ENCODE results near the gene LOXL1.

The LOXL1 gene

DNA sequence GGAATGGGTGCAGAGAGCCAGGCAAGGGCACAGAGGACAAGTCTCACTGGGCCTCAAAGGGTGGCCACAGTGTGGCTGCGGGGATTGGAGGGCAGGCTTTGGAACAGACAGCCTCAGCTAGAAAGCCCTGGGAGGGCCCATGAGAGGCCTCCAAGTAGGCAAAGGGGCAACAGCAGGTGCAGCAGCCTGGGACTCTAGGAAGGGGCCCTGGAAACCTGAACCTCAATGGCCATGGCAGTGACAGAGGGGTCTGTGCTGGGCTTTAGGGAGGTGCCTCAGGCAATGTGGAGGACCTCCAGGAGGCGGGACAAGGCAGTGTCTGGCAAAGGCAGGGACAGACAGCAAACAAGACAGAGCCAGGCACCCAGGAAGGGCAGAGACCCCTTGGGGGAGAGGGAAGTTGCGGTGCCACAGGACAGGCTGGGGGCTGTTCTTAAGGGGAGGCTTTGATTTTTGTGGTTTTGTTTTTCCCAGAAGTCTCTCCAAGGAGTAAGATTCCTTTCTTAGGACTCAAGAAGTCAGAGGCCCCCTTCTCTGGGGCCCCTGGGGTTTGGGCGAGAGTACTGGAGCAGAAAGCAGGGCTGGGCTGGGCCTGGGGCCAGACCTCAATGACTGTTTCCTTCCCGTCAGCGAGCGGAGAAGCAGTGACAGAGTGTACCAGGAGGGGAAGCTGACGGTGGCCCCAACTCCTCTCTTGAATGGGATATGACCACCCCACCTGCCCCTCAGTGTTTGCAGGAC is 56.1 kb downstream of the LOXL1 start:
- DNase-seq = no peak

- no peak for DNase-seq
Measured at GRCh38 chr15:73983211-73983727, 57.0 kb downstream of the LOXL1 start.

DNA sequence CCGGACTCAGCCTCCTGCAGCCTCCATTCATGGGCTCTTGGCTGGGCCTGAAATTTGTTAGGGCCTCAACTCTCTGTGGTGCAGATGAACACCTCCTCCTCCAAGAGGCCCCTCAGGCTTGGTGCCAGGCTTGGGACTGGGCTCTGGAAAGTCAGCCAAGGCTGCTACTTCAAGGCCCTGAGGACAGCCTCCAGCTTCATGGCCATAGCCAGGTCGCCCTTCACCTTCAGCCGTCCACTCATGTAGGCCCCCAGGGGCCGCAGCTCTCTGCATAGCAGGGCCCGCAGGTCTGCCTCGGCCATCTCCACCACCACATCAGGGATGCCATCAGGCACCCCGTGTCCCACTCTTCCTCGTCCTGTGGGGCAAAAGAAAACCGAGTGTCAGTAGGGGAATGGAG is 57.5 kb downstream of the LOXL1 start:
- no peak for DNase-seq

DNA sequence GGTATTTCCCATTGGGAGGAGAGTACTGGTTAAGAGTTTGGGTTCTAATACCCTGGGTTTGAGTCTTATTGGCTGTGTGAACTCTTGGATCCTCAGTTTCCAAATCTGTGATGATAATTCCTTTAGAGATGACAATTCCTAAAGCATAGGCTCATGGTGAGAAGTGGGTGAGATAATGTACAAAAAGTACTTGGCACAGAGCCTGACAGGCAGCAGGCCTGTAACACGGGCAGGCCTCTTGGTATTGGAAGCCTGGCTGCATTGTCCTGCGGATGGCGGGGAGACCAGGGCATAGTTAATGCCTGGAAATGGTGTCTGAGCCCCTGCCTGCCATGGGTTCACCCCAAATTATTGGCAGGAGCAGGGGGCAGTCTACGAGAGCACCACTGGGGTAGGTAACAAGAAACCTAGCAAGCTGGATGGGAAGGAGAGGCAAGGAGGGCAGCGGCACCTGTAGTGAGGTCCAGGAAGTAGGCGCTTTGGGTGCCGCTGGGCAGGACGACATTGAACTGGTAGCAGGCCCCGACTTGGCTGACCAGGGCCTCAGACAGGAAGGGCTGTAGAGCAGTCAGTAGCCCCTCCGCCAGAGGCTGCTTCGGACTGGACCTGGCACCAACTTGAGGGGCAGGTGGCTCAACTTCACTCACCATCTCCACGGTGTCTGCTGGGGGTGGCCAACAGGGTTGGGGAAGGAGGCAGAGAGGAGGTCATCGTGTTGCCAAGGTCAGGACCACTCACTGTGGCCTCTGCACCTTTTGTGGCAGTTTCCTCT is 58.1 kb downstream of the LOXL1 start:
- DNase-seq = no peak

GRCh38 chr15:73985101-73985873 is 59.0 kb downstream of the LOXL1 start:
- DNase-seq = no peak

DNA sequence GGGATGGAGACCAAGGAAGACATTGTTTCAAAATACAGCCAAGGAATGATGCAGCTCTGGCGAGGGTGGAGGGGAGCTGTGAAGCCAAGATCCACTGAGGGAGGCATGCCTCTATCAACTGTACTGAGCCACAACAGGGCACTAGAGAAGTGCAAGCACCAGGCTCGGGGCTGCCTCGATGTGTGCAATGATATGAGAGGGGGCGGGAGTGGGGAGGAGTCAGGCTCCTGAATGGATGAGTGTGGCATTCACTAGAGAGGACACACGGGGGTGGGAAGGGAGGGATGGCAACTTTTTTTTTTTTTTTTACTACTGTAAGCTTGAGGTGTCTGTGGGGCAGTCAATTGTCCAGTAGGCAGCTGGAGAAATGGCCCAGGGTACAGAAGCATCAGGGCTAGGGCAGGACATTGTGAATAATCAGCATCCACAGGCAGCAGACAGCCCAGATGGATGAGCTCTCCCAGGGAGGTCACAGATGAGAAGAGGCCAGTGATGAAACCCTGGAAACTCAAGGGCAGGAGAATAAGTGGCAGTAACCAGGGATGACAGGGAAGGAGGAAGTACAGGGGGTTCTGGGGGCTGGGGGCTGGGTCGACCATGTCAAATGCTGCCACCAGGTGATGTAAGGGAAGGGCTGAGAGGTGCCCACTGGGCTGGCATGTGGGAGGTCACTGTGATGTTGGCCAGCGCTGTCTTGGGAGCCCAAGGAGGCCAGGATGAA is 60.0 kb downstream of the LOXL1 start:
- DNase-seq = no peak

- no peak for DNase-seq
Measured at GRCh38 chr15:73986776-73987056, 60.5 kb downstream of the LOXL1 start.

- no peak for DNase-seq
Measured at GRCh38 chr15:73987250-73987649, 61.0 kb downstream of the LOXL1 start.

DNA sequence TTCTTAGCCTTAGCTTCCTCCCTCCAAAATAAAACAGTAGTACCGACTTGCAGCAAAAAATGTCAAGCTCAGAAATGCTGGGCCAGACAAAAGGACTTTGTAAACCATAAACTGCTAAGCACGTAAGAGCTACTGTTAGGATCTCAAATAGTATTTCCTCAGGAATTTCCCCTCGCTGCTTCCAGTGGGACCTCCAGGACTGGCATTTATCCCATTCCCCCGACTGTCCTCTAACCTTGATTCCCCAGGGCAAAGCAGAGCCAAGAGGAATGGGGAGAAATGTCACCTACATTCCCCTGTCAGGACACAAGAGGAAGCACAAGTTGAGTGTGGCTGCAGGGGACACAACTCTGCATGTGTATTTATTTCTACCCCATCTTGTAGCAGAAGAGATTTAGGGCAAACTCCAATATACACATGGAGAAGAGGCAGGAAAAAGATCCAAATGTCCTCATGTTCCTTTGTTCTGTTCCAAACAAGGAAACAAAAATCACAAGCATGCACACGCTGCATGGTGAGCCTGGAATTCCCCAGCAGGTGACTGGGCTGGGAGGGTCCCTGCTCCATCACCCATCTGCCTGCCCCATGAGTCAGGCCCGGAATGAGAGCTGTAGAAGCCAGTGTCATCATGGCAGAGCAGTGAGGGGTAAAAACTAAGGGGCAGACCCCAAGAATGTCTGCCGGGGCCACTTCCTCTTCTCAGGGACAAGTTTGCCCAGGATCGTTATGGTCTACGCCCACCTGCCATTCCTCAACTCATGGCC is 61.6 kb downstream of the LOXL1 start:
- no peak for DNase-seq

DNA sequence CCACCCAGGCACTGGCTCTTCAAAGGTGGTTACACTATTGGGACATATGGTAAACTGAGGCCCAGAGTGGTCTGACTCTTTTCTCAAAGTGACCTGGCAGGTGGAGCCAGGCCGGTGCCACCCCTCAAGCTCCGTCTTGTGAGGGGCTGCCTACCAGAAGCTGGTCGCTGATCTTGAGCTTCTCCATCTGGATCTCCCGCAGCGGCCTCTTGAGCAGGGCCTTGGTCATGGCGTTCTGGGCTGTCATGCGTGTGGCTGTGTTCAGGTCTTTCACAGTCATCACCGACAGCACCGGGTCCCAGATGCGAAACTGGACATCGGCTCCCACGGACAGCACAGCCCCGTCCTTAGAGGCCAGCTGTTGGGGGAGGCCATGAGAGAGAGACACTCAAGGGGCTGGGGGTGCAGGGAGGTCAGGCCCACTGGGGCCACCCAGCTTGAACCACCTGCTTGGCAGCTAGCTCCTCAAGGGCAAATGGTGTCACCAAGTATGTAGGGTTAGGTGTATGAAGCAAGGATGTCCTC is 62.2 kb downstream of the LOXL1 start:
- no peak for DNase-seq

DNA sequence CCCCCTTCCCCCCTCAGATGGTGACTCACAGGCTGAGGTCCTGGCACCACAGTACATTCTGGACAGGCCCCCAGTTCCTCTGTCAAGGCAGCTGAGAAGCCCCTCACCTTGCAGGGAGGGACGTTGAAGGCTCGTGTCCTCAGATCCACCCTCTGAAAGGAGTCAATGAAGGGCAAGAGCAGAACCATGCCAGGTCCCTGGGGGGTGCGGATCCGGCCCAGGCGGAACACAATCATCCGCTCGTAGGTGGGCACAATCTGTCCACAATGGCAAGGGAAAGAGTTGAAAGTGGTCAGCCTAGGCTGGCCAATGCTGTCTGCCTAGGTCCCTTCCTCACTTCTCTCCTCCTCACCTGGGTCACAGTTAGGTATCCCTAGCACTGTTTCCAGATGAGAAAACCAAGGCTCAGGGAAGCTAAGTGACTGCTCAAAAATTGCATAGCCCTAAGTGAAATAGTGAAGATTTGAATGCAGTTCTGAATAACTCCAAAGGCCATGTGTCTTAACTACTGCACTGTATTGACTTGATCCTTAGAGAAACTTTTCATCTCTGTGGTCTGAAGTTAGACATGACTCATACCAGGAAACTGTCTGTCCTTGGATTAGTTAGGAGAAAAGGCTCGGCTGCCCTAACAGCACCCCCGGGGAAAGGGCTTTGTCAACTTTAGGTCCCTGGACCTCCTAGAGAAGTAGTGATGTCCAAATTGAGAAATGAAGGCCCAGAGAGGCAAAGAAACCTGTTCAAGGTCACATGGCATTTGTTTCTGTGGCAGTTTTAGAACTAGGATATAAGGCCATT is 62.9 kb downstream of the LOXL1 start:
- DNase-seq = no peak

DNA sequence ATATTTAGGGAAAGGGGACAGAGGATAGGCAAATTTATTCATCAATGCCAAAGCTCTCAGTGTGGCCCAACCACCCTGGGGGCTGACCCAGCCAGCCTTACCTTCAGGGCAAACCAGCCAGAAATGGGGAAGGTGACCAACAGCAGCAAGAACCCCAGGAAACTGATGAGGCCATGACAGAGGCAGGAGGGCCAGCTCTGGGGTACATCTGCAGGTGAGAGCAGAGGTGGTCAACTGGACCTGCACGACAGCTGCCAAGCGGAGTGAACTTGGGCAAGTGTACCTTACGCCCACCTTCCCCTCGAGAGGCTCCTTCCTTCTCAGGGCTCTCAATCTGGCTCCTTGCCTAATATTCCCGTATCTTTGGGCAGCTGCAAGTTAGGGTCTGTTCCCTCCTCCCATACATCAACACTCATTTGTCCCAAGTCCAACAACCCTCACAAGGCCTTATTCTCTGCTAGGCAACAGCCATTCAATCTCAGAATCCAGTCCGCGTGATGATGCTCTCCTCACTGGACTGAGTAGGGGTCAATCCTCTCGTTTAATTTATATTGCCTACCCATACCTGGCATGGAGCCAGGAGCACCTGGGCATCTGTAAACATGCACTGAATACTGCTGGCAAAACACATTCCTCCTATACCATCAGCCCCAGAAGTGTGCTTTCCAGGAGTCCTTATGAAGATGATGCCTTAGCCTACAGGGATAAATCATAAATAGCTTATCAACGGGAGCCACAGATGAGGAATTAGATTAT is 64.2 kb downstream of the LOXL1 start:
- no peak for DNase-seq

GRCh38 chr15:73991260-73991659 is 65.0 kb downstream of the LOXL1 start:
- no peak for DNase-seq

DNA sequence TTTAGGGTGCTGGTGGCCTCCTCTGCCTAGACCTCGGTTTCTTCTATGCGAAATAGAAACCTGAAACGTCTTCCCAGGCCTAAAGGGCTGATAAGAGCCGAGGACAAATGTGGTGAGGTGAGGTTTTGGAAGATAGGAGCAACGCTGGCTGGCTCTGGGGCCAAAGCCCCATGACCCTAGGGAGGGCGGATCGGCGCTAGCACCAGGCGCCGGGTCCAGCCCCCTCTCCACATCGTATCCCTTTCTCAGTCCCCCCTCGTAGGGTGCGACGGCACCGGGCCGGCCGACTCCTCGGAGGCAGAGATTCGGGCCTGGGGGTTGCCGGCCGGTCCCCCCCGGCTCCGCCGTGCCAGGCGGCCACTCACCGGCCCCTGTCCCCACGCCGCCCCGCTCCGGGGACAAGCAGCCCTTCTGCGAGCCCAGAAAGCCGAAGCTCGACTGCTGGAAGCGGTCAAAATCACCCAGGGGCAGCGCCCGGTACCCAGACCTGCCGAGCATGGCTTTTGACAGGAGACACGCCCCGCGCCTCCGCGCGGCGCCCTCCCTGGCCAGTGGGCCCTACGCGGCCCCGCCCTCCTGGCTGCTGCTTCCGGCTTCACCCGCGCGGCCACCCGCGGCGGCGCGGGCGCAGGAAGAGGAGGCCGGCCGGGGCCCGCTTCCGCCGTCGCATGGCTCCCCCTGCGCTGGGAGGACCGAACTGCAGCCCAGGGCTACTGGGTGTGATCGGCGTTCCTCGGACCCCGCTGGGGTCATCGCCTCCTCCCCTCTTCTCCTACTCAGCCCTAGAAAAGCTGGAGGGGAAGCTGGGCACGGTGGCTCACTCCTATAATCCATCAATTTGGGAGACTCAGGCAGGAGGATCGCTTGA is 65.7 kb downstream of the LOXL1 start, which contains the start of gene STOML1:
Gene STOML1, minus strand, starts transcription at position 570 of the 868 bp plus-strand sequence. Its CDS starts 72 bp downstream, at position 498.
- peak; percentile 50 for DNase-seq

DNA sequence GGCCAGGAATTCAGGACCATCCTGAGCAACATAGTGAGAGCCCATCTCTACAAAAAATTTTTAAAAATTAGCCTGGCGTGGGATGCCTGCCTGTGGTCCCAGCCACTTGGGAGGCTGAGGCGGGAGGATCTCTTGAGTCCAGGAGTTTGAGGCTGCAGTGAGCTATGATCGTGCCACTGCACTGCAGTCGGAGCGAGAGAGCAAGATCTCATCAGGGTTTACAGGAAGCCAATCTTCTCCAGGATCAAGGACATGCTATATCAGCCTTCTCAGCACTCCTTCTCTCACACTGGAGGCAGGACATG is 66.3 kb downstream of the LOXL1 start:
- DNase-seq = no peak

- DNase-seq = no peak
Measured at GRCh38 chr15:73993211-73993994, 67.1 kb downstream of the LOXL1 start.

DNA sequence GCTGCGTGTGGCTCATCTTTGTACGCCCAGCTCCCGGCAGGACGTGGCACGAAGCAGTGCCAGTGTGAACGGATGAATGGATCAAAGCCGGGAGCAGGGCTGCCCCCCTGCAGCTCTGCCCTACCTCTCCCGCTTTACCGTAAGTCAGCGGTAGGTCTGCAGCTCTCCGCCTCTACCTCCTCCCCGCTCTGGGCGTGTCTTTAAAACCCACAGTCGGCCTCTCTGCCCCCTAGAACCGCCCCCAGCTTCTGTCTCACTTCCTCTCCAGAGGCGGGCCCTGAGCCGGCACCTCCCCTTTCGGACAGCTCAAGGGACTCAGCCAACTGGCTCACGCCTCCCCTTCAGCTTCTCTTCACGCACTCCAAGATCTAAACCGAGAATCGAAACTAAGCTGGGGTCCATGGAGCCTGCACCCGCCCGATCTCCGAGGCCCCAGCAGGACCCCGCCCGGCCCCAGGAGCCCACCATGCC is 68.2 kb downstream of the LOXL1 start, which contains the start of gene PML:
Gene PML, plus strand, starts transcription at position 304 of the 471 bp plus-strand sequence. Its CDS starts 97 bp downstream, at position 401.
- DNase-seq = peak; percentile 77

Measured in SIG-M5 (cell line).